Uterus (tissue), 4 donors: ENCODE data around the gene SLC30A7. TPM values are rescaled to one million over a fixed set of nuclear protein-coding genes. Genes with fewer than 3 reads are reported as not detected.
"Not testable (repeated sequence)": the region's sequence is repeated elsewhere in the genome, so short reads cannot be mapped to it uniquely, and the experiment has no call there.

Experiments used
- DNase-seq, 2 donors: peaks; one replicate each; pipeline ENCODE4 v3.0.0-alpha.2; 2019 to 2020
- H3K27ac ChIP-seq, 2 donors: fragments of 200-600 bp; sonication (generic); 1 replicate in 1 of 2; 2 replicates in 1 of 2; pipeline ENCODE4 v1.5.1; 2016 to 2018
- H3K27me3 ChIP-seq, 2 donors: fragments of 200-600 bp; sonication (generic); one replicate each; pipeline ENCODE4 v1.5.1; 2018 to 2019; ENCODE audit warnings: control low read depth in 1 of 2
- H3K36me3 ChIP-seq, 2 donors: fragments of 200-600 bp; sonication (generic); one replicate each; pipeline ENCODE4 v1.5.1; 2019; ENCODE audit warnings: control low read depth in 1 of 2
- H3K4me1 ChIP-seq, 2 donors: fragments of 200-600 bp; sonication (generic); one replicate each; pipeline ENCODE4 v1.5.1; 2018 to 2019; ENCODE audit warnings: control low read depth in 1 of 2
- H3K4me3 ChIP-seq, 2 donors: fragments of 200-600 bp; sonication (generic); 1 replicate in 1 of 2; 2 replicates in 1 of 2; pipeline ENCODE4 v1.5.1; 2018 to 2019; ENCODE audit warnings: mild to moderate bottlenecking in 1 of 2
- H3K9me3 ChIP-seq, 2 donors: fragments of 200-600 bp; sonication (generic); one replicate each; pipeline ENCODE4 v1.5.1; 2019; ENCODE audit warnings: control low read depth in 1 of 2
- POLR2A ChIP-seq, 2 donors: fragments of 450-650 bp; IDR thresholded peaks; one replicate each; pipeline ENCODE4 v1.6.1; 2016; ENCODE audit warnings: antibody characterized with exemption in 2 of 2, mild to moderate bottlenecking in 1 of 2, moderate library complexity in 1 of 2
- intact Hi-C: fragments of 100-400 bp; cut with DNase I; formaldehyde crosslinking; loops from one replicate; pipeline ENCODE4 v1.15.1; 2023; ENCODE audit warnings: low total_unique reads
- total RNA-seq, 4 donors: library from RNA; depleted of rRNA in 3 of 4; stranded (reverse); fragments of >200 nt in 3 of 4; gene quantifications; one replicate each; pipeline versions ENCODE4 v1.1.0 to v1.2.4, GENCODE V29; 2014 to 2023
- TF ChIP-seq, protein P1 (sequence below), 4 experiments: fragments of 200-600 bp in 2 of 4; fragments of 450-650 bp in 2 of 4; sonication (generic) in 2 of 4; IDR thresholded peaks; one replicate each; pipeline ENCODE4 v1.5.1; 2016 to 2019; ENCODE audit warnings: antibody characterized with exemption in 4 of 4, mild to moderate bottlenecking in 2 of 4, moderate library complexity in 1 of 4
- donor health status: DM: yes; HTN: yes; CAD: no.

Gene SLC30A7
- total RNA-seq, 4 donors from 2014 or later: 15.1 to 53.0 (median 22.8) TPM

DNA sequence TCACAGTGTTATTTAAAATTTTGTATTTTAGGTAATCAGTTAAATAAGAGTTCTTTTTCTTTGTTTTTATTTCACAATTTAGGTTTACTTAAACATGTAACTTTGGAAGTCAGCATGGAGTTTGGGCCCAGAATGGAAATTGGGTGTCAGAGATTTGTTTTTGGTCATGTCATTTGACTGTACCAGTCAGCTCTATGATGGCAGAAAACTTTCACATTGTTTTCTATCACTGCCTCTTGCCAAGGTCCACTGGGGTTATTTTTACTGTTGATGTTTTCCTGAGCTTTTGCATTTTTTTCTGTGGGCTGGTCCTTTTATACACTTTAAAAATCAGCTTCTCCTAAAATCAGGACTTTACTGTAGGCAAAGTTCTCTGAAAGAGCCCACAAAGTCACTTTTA is 54.4 kb downstream of the SLC30A7 start:
- DNase-seq: no peak
- no peak overlapping the region for H3K4me3 ChIP-seq
- no peak overlapping the region for H3K27ac ChIP-seq
- TF ChIP-seq, protein P1, sequence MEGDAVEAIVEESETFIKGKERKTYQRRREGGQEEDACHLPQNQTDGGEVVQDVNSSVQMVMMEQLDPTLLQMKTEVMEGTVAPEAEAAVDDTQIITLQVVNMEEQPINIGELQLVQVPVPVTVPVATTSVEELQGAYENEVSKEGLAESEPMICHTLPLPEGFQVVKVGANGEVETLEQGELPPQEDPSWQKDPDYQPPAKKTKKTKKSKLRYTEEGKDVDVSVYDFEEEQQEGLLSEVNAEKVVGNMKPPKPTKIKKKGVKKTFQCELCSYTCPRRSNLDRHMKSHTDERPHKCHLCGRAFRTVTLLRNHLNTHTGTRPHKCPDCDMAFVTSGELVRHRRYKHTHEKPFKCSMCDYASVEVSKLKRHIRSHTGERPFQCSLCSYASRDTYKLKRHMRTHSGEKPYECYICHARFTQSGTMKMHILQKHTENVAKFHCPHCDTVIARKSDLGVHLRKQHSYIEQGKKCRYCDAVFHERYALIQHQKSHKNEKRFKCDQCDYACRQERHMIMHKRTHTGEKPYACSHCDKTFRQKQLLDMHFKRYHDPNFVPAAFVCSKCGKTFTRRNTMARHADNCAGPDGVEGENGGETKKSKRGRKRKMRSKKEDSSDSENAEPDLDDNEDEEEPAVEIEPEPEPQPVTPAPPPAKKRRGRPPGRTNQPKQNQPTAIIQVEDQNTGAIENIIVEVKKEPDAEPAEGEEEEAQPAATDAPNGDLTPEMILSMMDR (IDR thresholded peaks at IDR 0.05): no peak
- no peak for TF ChIP-seq POLR2A (IDR thresholded peaks at IDR 0.05)
- H3K9me3 ChIP-seq: no peaks in the 10 kb centered on the region
- no peaks in the 10 kb centered on the region for H3K36me3 ChIP-seq
- H3K4me1 ChIP-seq: peaks cover 0 to 5% of the 10 kb centered on the region in 2 donors
- no peaks in the 10 kb centered on the region for H3K27me3 ChIP-seq
- intact Hi-C loops: no loop called here

- Histone ChIP-seq H3K4me1 (peaks cover 0 to 5% of the 10 kb centered on the region in 2 donors), H3K4me3 (no peak overlapping the region), H3K27me3 (no peaks in the 10 kb centered on the region), H3K36me3 (no peaks in the 10 kb centered on the region), H3K27ac (no peak overlapping the region), H3K9me3 (no peaks in the 10 kb centered on the region)
- intact Hi-C loops: no loop called here
- TF ChIP-seq POLR2A (IDR thresholded peaks at IDR 0.05): no peak
- TF ChIP-seq, protein P1 (IDR thresholded peaks at IDR 0.05): no peak
- no peak for DNase-seq
Observed at GRCh38 chr1:100950781-100951180, 54.9 kb downstream of the SLC30A7 start.

DNA sequence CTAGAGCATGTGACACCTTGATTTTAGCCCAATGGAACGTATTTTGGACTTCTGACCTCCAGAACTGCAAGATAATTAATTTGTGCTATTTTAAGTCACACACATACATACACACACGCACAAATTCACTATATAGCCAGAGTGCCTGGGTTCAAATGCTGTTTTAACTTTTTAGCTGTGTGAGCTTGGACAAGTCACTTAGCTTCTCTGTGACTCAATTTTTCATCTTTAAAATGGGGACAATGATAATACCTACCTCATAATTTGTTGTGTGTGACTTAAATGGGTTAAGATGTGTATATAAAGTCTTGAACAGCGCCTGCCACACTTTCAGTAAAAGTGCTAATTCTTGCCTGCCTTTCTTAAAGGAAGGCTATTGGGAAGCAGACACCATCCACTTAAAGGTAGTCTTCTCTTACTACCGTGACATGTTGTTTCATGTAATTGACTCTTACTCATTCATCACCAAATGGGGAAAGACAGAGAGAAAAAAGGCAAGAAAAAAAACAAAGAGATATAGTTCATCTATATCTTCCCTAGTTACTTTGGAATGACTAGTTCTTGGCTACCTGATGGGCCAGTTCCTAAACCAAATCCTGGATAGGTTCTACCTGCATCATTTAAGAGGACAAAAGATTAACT is 56.3 kb downstream of the SLC30A7 start:
- TF ChIP-seq, protein P1 (IDR thresholded peaks at IDR 0.05): no peak
- no peak for TF ChIP-seq POLR2A (IDR thresholded peaks at IDR 0.05)
- intact Hi-C loops: no loop called here
- H3K36me3 ChIP-seq: no peaks in the 10 kb centered on the region
- no peaks in the 10 kb centered on the region for H3K9me3 ChIP-seq
- peaks cover 0 to 5% of the 10 kb centered on the region in 2 donors for H3K4me1 ChIP-seq
- no peak overlapping the region for H3K4me3 ChIP-seq
- H3K27ac ChIP-seq: no peak overlapping the region
- DNase-seq: no peak
- H3K27me3 ChIP-seq: no peaks in the 10 kb centered on the region

- not testable (repeated sequence) for H3K4me3 ChIP-seq
Observed at GRCh38 chr1:100952970-100953369, 57.1 kb downstream of the SLC30A7 start.

DNA sequence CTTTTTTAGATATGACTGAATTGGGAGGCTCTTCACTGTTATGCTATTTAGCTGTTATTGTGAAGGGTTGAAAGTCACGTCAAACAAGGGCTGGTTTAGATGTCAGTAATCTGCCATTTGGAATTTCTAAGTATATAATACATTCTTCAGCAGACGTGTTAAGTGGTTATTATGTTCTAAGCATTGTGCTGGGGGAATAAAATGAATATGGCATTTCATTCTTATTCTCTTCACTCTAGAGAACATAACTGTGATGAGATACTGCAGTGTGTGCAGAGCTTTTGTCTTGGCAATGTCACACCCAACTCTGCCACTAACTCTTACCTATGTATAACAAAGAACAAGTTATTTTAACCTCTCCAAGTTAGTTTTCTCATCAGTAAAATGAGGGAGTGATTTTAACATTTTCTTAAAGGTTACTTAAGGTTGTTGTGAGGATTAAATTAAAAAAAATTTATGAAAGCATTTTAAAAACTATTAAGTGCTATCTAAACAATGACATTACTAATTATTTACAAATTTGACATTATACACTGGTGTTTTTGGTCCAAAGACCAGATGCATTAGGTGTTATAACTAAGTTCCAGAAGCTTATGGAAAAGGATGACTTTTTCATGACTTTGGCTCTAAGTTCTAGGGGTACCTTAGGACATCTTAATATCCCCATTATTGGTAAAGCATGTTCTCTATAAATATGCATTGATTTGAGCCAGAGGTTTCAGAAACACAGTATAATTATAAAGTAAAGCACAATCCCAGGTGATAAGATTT is 58.3 kb downstream of the SLC30A7 start:
- H3K9me3 ChIP-seq: no peaks in the 10 kb centered on the region
- no peak for DNase-seq
- no peak overlapping the region for H3K27ac ChIP-seq
- no peaks in the 10 kb centered on the region for H3K36me3 ChIP-seq
- intact Hi-C loops: no loop called here
- H3K4me1 ChIP-seq: peaks cover 0 to 5% of the 10 kb centered on the region in 2 donors
- H3K27me3 ChIP-seq: no peaks in the 10 kb centered on the region
- TF ChIP-seq POLR2A (IDR thresholded peaks at IDR 0.05): no peak
- TF ChIP-seq, protein P1 (IDR thresholded peaks at IDR 0.05): no peak
- H3K4me3 ChIP-seq: no peak overlapping the region

More at GRCh38 chr1:100952970-100953369, 57.1 kb downstream of the SLC30A7 start:
- H3K27ac ChIP-seq, DNase-seq, H3K36me3 ChIP-seq, intact Hi-C loops, H3K27me3 ChIP-seq, H3K9me3 ChIP-seq, H3K4me1 ChIP-seq: not testable (repeated sequence)
